HG02981 (cell line): ENCODE data around the gene PPP1R1C.
"Not testable (repeated sequence)": the region's sequence is repeated elsewhere in the genome, so short reads cannot be mapped to it uniquely, and the experiment has no call there.

Experiments used
- ATAC-seq: cut with Tn5 transposase; IDR thresholded peaks from one replicate; pipeline ENCODE4 v1.9.1; 2021; ENCODE audit warnings: mild to moderate bottlenecking, moderate library complexity; ENCODE audit not compliant: unreplicated experiment

PPP1R1C gene, protein sequence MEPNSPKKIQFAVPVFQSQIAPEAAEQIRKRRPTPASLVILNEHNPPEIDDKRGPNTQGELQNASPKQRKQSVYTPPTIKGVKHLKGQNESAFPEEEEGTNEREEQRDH

DNA sequence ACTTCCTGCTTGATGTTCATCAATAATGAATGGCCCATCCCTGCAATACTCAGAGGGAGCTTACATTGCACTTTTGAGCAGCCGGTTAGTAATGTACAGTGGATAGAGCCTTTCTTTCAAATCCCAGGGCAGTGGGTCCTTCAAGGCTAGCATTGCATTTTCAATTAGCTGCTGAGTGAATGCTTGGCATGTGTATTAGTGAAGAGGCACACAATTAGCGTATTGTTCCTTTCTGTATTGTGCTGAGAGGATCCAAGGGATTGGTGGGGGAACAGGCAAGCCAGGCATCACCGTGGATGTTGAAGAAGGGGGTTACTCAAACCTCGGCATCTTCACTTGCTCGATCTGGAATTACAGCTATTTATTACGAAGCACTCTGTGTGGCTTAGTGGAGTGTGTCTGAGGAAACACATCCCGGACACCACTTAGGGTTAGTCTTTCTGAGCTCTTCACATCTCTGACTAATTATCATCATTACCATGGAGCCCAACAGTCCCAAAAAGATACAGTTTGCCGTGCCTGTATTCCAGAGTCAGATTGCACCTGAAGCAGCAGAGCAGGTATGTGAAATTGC lies at the start of gene PPP1R1C:
PPP1R1C (plus strand) TSS at position 222 of the 574 bp plus-strand sequence; CDS start at position 480, 258 bp downstream.
- ATAC-seq: no peak

- no peak for ATAC-seq
Observed at GRCh38 chr2:181937473-181937872, 48.2 kb upstream of the PPP1R1C start.

- no peak for ATAC-seq
Observed at GRCh38 chr2:181943411-181944124, 42.1 kb upstream of the PPP1R1C start.

- ATAC-seq: no peak
Observed at GRCh38 chr2:181944164-181944913, 41.3 kb upstream of the PPP1R1C start.

DNA sequence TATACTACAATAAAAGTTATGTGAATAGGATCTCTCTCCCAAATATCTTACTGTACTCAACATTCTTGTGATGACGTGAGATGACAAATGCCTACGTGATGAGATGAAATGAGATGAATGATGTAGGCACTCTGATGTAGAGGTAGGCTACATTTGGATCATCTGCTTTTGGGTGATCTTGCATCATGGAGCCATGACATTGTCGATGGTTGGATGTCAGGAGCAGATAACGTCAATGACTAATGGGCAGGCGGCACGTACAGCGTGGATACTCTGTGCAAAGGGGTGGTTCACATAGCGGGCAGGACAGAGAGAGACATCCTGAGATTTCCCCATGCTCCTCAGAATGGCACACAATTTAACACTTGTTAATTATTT lies 40.8 kb upstream of the PPP1R1C start:
- no peak for ATAC-seq

- ATAC-seq: no peak
Observed at GRCh38 chr2:181946444-181947127, 39.1 kb upstream of the PPP1R1C start.

- ATAC-seq: no peak
Observed at GRCh38 chr2:181947273-181947672, 38.4 kb upstream of the PPP1R1C start.

- ATAC-seq: no peak
Observed at GRCh38 chr2:181948227-181948626, 37.4 kb upstream of the PPP1R1C start.

DNA sequence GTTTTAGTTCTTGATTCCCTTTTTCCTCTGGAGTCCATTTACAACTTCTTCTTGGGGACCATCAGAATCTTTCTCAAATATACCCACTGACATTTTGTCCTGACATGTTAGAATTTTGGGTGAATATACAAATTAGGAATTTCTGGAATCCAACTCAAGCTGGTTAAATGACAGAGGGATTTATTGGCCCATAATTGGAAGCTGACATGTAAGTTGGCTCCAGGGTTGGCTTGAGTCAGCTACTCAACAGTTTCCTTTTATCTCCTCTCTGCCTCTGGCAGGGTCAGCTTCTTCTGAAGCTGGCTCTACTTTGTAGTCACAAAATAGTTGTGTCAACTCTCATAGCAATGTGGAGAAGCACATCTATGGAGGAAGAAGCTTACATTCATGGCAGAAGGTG lies 36.6 kb upstream of the PPP1R1C start:
- ATAC-seq: no peak

DNA sequence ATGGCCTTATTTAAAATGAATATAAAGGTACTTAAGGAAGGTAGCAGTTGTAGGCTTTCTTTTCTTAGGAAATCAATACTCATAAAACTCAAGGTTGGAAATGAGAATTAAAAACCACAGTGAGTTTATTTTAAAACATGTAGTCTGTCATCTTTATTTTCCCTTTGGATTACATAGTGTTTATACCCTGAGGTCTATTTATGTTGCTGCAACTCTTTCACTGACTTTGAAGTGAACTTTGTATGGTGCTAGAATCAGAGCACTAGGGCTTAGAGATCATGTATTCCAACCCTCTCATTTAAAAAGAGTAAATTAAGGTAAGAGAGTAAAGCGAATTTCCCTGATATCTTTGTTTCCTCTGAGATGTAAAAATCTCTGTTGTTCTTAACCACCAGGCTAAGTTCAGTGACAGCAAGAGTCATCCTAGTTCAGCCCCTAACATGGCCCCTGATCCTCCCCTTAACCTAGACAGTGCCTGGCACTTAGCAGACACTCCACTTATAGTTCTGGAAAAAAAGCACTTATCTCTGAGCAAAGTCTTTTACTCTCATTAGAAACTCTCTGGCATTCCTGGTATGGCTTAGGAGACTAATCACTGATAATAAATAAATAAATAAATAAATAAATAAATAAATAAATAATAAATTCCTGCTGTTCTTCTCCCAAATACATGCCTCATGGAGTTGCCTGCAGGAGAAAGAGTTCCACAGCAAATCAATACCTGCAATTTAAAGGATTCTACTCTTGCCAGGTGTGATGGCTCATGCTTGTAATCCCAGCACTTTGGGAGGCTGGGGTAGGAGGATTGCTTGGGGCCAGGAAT lies 33.0 kb upstream of the PPP1R1C start:
- ATAC-seq: no peak

- ATAC-seq: peak; percentile 82
Observed at GRCh38 chr2:181953881-181954537, 31.6 kb upstream of the PPP1R1C start.

DNA sequence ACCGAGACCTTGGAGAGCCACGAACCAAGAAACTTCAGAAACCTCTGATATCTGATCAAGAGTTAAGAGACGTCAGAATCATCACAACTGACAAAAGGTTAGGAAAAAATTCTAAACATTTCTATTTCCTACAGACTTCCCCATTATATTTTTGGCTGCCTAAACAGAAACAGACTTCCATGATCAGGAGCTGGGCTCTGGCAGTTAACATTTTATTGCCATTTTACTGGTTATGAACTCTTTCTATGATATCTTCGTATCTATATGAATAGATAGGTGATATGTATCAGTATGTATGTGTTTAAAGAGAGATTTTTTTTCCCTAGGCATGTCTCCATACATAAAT lies 31.1 kb upstream of the PPP1R1C start:
- ATAC-seq: no peak

DNA sequence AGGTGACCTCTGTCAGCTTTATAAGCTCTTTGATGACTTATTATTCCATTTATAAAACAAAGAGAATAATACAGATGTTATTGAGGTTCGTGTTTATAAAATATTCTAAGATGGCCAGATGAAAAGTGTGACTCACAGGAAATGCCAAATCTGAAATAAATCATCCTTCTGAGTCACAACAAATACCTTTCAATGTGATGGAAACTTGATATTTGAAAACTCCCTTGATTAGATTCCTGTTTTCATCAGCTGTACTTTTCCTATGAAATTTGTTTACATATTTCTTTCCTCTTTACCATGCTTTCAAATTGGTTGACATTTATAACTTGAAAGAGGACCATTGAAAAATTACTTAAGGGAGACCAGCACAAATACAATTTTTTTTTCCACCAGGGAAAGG lies 30.6 kb upstream of the PPP1R1C start:
- no peak for ATAC-seq

- ATAC-seq: not testable (repeated sequence)
Observed at GRCh38 chr2:181955866-181956265, 29.8 kb upstream of the PPP1R1C start.

GRCh38 chr2:181957668-181958067 lies 28.0 kb upstream of the PPP1R1C start:
- no peak for ATAC-seq

GRCh38 chr2:181958726-181959125 lies 26.9 kb upstream of the PPP1R1C start:
- ATAC-seq: no peak

DNA sequence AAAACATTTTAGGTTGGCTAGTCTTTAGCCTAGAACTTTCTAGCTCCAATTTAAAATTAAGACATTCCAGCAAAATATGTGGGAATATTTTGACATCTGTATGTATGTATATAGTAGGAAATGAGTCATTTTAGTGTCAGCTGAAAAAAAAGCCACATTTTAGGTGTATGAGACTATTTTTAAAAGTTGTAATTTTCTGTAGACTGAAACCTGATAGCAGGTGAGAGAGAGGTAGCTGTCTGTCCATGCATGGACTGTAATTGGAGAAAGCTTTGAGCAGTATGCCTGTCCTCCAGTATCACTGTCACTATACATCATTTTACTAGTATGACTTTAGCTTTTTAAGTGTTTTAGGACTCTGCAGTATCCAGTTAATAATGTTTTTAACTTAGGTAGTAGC lies 26.1 kb upstream of the PPP1R1C start:
- ATAC-seq: no peak

DNA sequence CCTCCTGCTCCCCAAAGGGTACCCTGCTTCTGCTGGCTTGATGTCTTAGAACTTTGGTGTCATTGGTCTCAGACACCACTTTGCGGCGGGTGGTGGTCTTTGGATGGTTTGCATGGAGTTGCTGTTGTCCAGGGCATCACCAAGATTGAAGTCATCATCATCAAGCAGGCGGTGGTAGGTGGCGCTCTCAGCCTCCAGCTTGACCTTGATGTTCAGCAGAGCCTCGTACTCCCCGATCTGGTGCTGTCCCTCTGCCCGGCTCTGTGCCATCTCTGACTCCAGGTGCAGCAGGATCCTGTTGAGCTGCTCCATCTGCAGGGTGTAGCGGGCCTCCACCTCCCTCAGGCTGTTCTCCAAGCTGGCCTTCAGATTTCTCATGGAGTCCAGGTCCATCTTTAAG lies 24.5 kb upstream of the PPP1R1C start:
- ATAC-seq: not testable (repeated sequence)

- ATAC-seq: no peak
Observed at GRCh38 chr2:181962142-181962541, 23.5 kb upstream of the PPP1R1C start.
